ELF-1 (cell line): ENCODE results near the gene CYTH3.

Experiments used
- DNase-seq: peaks from one replicate; pipeline ENCODE4 v3.0.0-alpha.2; 2016; ENCODE audit warnings: low read depth, low spot score

Gene CYTH3

GRCh38 chr7:6167587-6168476, 104.6 kb downstream of the CYTH3 start:
- no peak for DNase-seq

GRCh38 chr7:6167004-6167551, 105.3 kb downstream of the CYTH3 start:
- DNase-seq: peak; percentile 16

GRCh38 chr7:6166443-6166891, 106.0 kb downstream of the CYTH3 start:
- peak; percentile 19 for DNase-seq

GRCh38 chr7:6165521-6166320, 106.7 kb downstream of the CYTH3 start:
- no peak for DNase-seq

GRCh38 chr7:6165075-6165474, 107.3 kb downstream of the CYTH3 start:
- DNase-seq: no peak

- peak; percentile 65 for DNase-seq
These were observed 107.9 kb downstream of the CYTH3 start for GRCh38 chr7:6164491-6164890.

- DNase-seq: no peak
These were observed 108.4 kb downstream of the CYTH3 start for GRCh38 chr7:6164010-6164409.

- no peak for DNase-seq
These were observed 109.0 kb downstream of the CYTH3 start for GRCh38 chr7:6163402-6163801.

GRCh38 chr7:6162650-6163366, 109.6 kb downstream of the CYTH3 start:
- no peak for DNase-seq

GRCh38 chr7:6162331-6162620, 110.1 kb downstream of the CYTH3 start:
- no peak for DNase-seq

GRCh38 chr7:6161463-6162330, 110.7 kb downstream of the CYTH3 start:
- DNase-seq: no peak

GRCh38 chr7:6160191-6160623, 112.2 kb downstream of the CYTH3 start:
- peak; percentile 82 for DNase-seq

GRCh38 chr7:6159524-6160031, 112.8 kb downstream of the CYTH3 start:
- no peak for DNase-seq

GRCh38 chr7:6159097-6159483, 113.3 kb downstream of the CYTH3 start:
- DNase-seq: peak; percentile 27

GRCh38 chr7:6158424-6159096, 113.9 kb downstream of the CYTH3 start:
- DNase-seq: no peak

- peak; percentile 51 for DNase-seq
These were observed 114.6 kb downstream of the CYTH3 start for GRCh38 chr7:6157685-6158423.

- no peak for DNase-seq
These were observed 115.7 kb downstream of the CYTH3 start for GRCh38 chr7:6156734-6157133.

GRCh38 chr7:6155596-6155995, 116.8 kb downstream of the CYTH3 start:
- DNase-seq: no peak
